ENCODE data around the gene SF1. TPM values are rescaled to one million over a fixed set of nuclear protein-coding genes. Genes with fewer than 3 reads are reported as not detected.

SF1 gene
- total RNA-seq, 1 donor from 2014 or later = 183 TPM

- H3K9me3 Mint-ChIP-seq (ENCODE audit: low read depth) = no peaks in the 10 kb centered on the region
- no peaks in the 10 kb centered on the region for H3K27me3 Mint-ChIP-seq (ENCODE audit: low read depth)
- TF ChIP-seq, protein P1, sequence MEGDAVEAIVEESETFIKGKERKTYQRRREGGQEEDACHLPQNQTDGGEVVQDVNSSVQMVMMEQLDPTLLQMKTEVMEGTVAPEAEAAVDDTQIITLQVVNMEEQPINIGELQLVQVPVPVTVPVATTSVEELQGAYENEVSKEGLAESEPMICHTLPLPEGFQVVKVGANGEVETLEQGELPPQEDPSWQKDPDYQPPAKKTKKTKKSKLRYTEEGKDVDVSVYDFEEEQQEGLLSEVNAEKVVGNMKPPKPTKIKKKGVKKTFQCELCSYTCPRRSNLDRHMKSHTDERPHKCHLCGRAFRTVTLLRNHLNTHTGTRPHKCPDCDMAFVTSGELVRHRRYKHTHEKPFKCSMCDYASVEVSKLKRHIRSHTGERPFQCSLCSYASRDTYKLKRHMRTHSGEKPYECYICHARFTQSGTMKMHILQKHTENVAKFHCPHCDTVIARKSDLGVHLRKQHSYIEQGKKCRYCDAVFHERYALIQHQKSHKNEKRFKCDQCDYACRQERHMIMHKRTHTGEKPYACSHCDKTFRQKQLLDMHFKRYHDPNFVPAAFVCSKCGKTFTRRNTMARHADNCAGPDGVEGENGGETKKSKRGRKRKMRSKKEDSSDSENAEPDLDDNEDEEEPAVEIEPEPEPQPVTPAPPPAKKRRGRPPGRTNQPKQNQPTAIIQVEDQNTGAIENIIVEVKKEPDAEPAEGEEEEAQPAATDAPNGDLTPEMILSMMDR (IDR thresholded peaks at IDR 0.05) = no peak
- H3K36me3 Mint-ChIP-seq (ENCODE audit: low read depth) = no peaks in the 10 kb centered on the region
- H3K4me1 Mint-ChIP-seq (ENCODE audit: low read depth) = peaks cover 8% of the 10 kb centered on the region
- H3K4me3 Mint-ChIP-seq (ENCODE audit: unreplicated experiment) = no peak overlapping the region
- H3K27ac Mint-ChIP-seq (ENCODE audit: unreplicated experiment) = no peak overlapping the region
- peak; percentile 67 for DNase-seq (ENCODE audit: low spot score)
These were observed 27.2 kb downstream of the SF1 start for GRCh38 chr11:64751136-64751535.

- H3K27ac Mint-ChIP-seq (ENCODE audit: unreplicated experiment) = no peak overlapping the region
These were observed 27.8 kb downstream of the SF1 start for GRCh38 chr11:64750361-64751054.

DNA sequence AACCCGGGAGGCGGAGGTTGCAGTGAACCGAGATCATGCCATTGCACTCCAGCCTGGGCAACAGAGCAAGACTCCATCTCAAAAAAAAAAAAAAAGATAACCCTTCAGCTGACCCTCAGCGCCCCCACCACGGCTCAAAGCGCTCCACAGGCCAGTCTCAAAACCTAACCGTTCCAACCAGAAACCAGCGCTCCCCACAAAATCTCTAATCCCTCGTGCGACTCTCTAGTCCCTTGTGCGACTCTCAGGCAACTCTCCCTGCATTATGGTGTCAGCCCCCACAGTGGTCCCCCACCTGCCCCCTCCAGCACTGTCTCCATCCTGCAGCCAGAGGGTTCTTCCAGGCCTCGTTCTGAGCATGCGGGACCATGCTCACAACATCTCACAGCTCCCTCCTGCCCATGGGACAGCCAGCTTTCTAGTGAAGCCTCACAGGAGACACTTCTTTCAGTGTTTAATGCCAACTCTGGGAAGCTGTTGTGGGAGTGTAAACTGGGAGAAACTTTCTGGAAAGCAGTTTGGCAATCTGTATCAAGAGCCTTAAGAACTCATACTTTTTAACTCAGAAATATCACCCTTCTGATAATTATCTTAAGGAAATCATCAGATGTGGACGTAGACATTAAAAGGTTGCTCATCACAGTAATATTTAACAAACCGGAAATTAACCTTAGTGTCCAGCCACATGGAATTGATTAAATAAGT is 30.2 kb downstream of the SF1 start:
- H3K4me1 Mint-ChIP-seq (ENCODE audit: low read depth) = peaks cover 22% of the 10 kb centered on the region
- H3K4me3 Mint-ChIP-seq (ENCODE audit: unreplicated experiment) = no peak overlapping the region
- TF ChIP-seq, protein P1 (IDR thresholded peaks at IDR 0.05) = no peak
- H3K27ac Mint-ChIP-seq (ENCODE audit: unreplicated experiment) = peak overlapping the region; percentile 61
- no peaks in the 10 kb centered on the region for H3K27me3 Mint-ChIP-seq (ENCODE audit: low read depth)
- H3K36me3 Mint-ChIP-seq (ENCODE audit: low read depth) = no peaks in the 10 kb centered on the region
- no peak for DNase-seq (ENCODE audit: low spot score)
- H3K9me3 Mint-ChIP-seq (ENCODE audit: low read depth) = no peaks in the 10 kb centered on the region

More at GRCh38 chr11:64750361-64751054, 27.8 kb downstream of the SF1 start:
- TF ChIP-seq, protein P1 (IDR thresholded peaks at IDR 0.05) = peak; percentile 28
- no peaks in the 10 kb centered on the region for H3K27me3 Mint-ChIP-seq (ENCODE audit: low read depth)
- DNase-seq (ENCODE audit: low spot score) = peak; percentile 53
- peaks cover 9% of the 10 kb centered on the region for H3K4me1 Mint-ChIP-seq (ENCODE audit: low read depth)
- no peak overlapping the region for H3K4me3 Mint-ChIP-seq (ENCODE audit: unreplicated experiment)
- H3K36me3 Mint-ChIP-seq (ENCODE audit: low read depth) = no peaks in the 10 kb centered on the region
- no peaks in the 10 kb centered on the region for H3K9me3 Mint-ChIP-seq (ENCODE audit: low read depth)

DNA sequence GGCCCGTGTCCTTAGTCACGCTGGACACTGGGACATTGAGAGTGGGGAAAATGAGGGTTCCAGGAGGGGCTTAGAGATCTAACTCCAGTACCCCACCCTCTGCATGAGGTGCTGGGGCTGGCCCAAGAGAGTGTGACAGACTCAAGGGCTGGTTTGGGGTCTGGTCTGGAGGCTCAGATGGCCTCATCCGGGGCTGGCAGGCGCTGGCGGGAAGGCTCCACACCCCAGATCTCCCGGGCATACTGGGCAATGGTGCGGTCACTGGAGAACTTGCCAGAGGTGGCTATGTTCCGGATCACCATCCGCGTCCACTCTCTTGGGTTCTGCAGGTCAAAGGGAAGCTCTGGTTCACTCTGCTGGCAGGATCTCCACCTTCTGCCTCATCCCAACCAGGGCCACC is 31.9 kb downstream of the SF1 start:
- no peak for DNase-seq (ENCODE audit: low spot score)
- Mint-ChIP-seq H3K27ac (ENCODE audit: unreplicated experiment) (no peak overlapping the region), H3K27me3 (ENCODE audit: low read depth) (no peaks in the 10 kb centered on the region), H3K4me3 (ENCODE audit: unreplicated experiment) (no peak overlapping the region), H3K36me3 (ENCODE audit: low read depth) (no peaks in the 10 kb centered on the region), H3K4me1 (ENCODE audit: low read depth) (peaks cover 22% of the 10 kb centered on the region), H3K9me3 (ENCODE audit: low read depth) (no peaks in the 10 kb centered on the region)
- TF ChIP-seq, protein P1 (IDR thresholded peaks at IDR 0.05) = no peak

DNA sequence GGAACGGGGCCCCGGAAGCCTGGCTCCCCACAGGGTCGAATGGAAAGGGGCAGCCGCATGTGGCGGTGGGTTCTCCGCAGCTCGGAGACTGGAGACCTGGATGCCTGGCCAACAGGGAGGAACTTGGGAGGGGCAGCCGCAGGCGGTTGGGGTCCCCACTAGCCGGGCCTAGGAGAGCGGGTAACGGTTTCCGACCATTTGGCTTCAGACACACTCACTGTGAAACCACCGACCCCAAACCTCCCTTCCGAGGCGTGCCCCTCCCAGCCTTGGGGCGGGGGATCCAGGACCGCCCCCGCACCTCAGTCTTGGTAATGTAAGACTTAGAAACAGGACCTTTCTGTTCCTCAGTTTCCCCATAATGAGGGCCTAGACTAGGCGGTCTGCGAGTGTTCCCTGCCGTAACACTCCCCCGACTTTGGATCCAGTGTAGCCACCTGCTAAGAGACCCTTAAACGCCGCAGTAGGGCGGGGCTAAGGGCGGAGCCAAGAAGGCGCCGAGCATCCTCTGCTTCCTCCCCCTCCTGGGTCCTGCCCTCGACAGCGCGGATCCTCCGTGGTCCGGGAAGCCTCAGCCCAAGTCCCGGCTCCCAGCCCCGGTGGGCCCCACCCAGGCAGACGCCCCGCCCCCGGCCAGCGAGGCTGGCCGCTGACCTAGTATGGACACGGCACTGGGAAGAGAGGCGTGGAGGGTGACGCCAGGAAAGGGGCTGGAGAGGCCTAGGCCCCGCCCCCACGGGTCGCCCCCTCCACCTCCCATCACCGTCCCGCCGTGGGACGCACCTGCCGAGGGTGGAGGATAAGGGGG is 32.6 kb downstream of the SF1 start:
- Mint-ChIP-seq H3K4me3 (ENCODE audit: unreplicated experiment) (peak overlapping the region; percentile 68), H3K36me3 (ENCODE audit: low read depth) (no peaks in the 10 kb centered on the region), H3K4me1 (ENCODE audit: low read depth) (peaks cover 22% of the 10 kb centered on the region), H3K9me3 (ENCODE audit: low read depth) (no peaks in the 10 kb centered on the region), H3K27me3 (ENCODE audit: low read depth) (no peaks in the 10 kb centered on the region), H3K27ac (ENCODE audit: unreplicated experiment) (peak overlapping the region; percentile 86)
- DNase-seq (ENCODE audit: low spot score) = no peak
- TF ChIP-seq, protein P1 (IDR thresholded peaks at IDR 0.05) = no peak

Measured in chondrocyte (in vitro differentiated cells).